H1 (cell line): ENCODE results near the gene SMIM44. TPM values are rescaled to one million over a fixed set of nuclear protein-coding genes. Genes with fewer than 3 reads are reported as not detected.

Source experiments
- ASH2L ChIP-seq: fragments of 200-600, 300-600 bp; sonication (generic); IDR thresholded peaks from one replicate; pipeline ENCODE4 v1.7.1; 2017; ENCODE audit warnings: low read length
- BCL11A ChIP-seq, 2 experiments: IDR thresholded peaks; one replicate each; pipeline ENCODE4 v1.6.1; 2011; ENCODE audit warnings: low read depth in 2 of 2, low read length in 2 of 2, mild to moderate bottlenecking in 2 of 2
- CBX5 ChIP-seq: fragments of 300-800, 300-1000 bp; sonication (generic); IDR thresholded peaks from 2 replicates; pipeline ENCODE4 v1.7.1; 2016; ENCODE audit warnings: antibody characterized with exemption, low read length, low read depth
- CBX8 ChIP-seq: fragments of 300-800, 300-1000 bp; sonication (generic); IDR thresholded peaks from 2 replicates; pipeline ENCODE4 v1.7.1; 2016; ENCODE audit warnings: low read depth, low read length, borderline replicate concordance
- CHD2 ChIP-seq: IDR thresholded peaks from 2 replicates; pipeline ENCODE4 v1.6.1; 2012; ENCODE audit warnings: low read length, improper control_type of control experiment
- EGR1 ChIP-seq: IDR thresholded peaks from 2 replicates; pipeline ENCODE4 v1.6.1; 2011; ENCODE audit warnings: low read depth, low read length, borderline replicate concordance
- EP300 ChIP-seq, 2 experiments: IDR thresholded peaks; 1 replicate in 1 of 2; 2 replicates in 1 of 2; pipeline ENCODE4 v1.6.1; 2011 to 2012; ENCODE audit warnings: low read depth in 2 of 2, low read length in 2 of 2, mild to moderate bottlenecking in 2 of 2, borderline replicate concordance in 1 of 2, inconsistent platforms in 1 of 2, moderate library complexity in 1 of 2
- HDAC6 ChIP-seq: IDR thresholded peaks from one replicate; pipeline ENCODE4 v1.7.1; 2012; ENCODE audit warnings: low read depth, mild to moderate bottlenecking, inconsistent platforms, low read length, moderate library complexity
- POLR2A ChIP-seq, 2 experiments: IDR thresholded peaks; 1 replicate in 1 of 2; 2 replicates in 1 of 2; pipeline ENCODE4 v1.6.1; 2011; ENCODE audit warnings: low read depth in 2 of 2, low read length in 2 of 2, mild to moderate bottlenecking in 2 of 2; ENCODE audit errors: control extremely low read depth in 1 of 2
- RAD21 ChIP-seq, 2 experiments: IDR thresholded peaks in 1 of 2; conservative IDR thresholded peaks in 1 of 2; 2 replicates each; pipeline ENCODE4 v1.6.1; 2011; ENCODE audit warnings: low read depth in 2 of 2, low read length in 2 of 2, improper control_type of control experiment in 1 of 2, inconsistent platforms in 1 of 2, mild to moderate bottlenecking in 1 of 2, moderate library complexity in 1 of 2
- SRF ChIP-seq: IDR thresholded peaks from 2 replicates; pipeline ENCODE4 v1.6.1; 2011; ENCODE audit warnings: mild to moderate bottlenecking, low read depth, low read length, moderate library complexity
- polyA plus RNA-seq, 7 experiments: library from polyadenylated mRNA; depleted of rRNA in 3 of 7; stranded (reverse) in 5 of 7; unstranded in 2 of 7; fragments of >200 nt in 5 of 7; fragments of 200-250 nt in 2 of 7; gene quantifications; 1 replicate in 5 of 7; 2 replicates in 1 of 7; 4 replicates in 1 of 7; pipeline versions ENCODE4 v1.2.1 to v1.2.3, GENCODE V29; 2011 to 2013; ENCODE audit warnings: missing spikeins in 2 of 7, mixed read lengths in 2 of 7
- total RNA-seq: library from RNA; stranded (reverse); fragmentation: NEBNext Ultra II Directional; extraction: Animal tissue kit (Norgen Biotek cat#: 25700); gene quantifications from 2 replicates; pipeline ENCODE4 v1.2.1, GENCODE V29; 2021
- TF ChIP-seq, protein P1 (sequence below): fragments of 300-600 bp; sonication (generic); IDR thresholded peaks from 2 replicates; pipeline ENCODE4 v1.7.1; 2012; ENCODE audit warnings: low read length, moderate library complexity, mild to moderate bottlenecking, inconsistent platforms; ENCODE audit not compliant: insufficient replicate concordance

The SMIM44 gene
- total and polyA plus RNA-seq, 2 of the 8 experiments (the other 6 are each of a cell fraction or from before 2014, with no cell fraction given) = not detected

DNA sequence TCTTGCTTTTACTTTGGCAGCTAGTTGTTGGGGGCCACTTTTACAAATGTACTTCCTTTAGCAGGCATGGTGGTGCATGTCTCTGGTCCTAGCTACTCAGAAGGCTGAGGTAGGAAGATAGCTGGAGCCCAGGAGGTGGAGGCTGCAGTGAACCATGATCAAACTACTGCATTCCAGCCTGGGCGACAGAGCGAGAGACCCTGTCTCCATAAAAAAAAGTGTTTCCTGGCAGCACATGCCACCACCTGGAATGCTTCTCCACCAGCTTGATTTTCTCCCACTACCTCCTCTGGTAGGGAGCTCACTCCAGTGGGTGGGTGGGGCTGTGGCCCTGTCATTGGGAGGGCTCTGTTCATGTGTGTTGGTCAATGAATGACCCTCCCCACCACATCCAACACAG, 35.4 kb upstream of the SMIM44 start (continued):
- TF ChIP-seq, protein P1, sequence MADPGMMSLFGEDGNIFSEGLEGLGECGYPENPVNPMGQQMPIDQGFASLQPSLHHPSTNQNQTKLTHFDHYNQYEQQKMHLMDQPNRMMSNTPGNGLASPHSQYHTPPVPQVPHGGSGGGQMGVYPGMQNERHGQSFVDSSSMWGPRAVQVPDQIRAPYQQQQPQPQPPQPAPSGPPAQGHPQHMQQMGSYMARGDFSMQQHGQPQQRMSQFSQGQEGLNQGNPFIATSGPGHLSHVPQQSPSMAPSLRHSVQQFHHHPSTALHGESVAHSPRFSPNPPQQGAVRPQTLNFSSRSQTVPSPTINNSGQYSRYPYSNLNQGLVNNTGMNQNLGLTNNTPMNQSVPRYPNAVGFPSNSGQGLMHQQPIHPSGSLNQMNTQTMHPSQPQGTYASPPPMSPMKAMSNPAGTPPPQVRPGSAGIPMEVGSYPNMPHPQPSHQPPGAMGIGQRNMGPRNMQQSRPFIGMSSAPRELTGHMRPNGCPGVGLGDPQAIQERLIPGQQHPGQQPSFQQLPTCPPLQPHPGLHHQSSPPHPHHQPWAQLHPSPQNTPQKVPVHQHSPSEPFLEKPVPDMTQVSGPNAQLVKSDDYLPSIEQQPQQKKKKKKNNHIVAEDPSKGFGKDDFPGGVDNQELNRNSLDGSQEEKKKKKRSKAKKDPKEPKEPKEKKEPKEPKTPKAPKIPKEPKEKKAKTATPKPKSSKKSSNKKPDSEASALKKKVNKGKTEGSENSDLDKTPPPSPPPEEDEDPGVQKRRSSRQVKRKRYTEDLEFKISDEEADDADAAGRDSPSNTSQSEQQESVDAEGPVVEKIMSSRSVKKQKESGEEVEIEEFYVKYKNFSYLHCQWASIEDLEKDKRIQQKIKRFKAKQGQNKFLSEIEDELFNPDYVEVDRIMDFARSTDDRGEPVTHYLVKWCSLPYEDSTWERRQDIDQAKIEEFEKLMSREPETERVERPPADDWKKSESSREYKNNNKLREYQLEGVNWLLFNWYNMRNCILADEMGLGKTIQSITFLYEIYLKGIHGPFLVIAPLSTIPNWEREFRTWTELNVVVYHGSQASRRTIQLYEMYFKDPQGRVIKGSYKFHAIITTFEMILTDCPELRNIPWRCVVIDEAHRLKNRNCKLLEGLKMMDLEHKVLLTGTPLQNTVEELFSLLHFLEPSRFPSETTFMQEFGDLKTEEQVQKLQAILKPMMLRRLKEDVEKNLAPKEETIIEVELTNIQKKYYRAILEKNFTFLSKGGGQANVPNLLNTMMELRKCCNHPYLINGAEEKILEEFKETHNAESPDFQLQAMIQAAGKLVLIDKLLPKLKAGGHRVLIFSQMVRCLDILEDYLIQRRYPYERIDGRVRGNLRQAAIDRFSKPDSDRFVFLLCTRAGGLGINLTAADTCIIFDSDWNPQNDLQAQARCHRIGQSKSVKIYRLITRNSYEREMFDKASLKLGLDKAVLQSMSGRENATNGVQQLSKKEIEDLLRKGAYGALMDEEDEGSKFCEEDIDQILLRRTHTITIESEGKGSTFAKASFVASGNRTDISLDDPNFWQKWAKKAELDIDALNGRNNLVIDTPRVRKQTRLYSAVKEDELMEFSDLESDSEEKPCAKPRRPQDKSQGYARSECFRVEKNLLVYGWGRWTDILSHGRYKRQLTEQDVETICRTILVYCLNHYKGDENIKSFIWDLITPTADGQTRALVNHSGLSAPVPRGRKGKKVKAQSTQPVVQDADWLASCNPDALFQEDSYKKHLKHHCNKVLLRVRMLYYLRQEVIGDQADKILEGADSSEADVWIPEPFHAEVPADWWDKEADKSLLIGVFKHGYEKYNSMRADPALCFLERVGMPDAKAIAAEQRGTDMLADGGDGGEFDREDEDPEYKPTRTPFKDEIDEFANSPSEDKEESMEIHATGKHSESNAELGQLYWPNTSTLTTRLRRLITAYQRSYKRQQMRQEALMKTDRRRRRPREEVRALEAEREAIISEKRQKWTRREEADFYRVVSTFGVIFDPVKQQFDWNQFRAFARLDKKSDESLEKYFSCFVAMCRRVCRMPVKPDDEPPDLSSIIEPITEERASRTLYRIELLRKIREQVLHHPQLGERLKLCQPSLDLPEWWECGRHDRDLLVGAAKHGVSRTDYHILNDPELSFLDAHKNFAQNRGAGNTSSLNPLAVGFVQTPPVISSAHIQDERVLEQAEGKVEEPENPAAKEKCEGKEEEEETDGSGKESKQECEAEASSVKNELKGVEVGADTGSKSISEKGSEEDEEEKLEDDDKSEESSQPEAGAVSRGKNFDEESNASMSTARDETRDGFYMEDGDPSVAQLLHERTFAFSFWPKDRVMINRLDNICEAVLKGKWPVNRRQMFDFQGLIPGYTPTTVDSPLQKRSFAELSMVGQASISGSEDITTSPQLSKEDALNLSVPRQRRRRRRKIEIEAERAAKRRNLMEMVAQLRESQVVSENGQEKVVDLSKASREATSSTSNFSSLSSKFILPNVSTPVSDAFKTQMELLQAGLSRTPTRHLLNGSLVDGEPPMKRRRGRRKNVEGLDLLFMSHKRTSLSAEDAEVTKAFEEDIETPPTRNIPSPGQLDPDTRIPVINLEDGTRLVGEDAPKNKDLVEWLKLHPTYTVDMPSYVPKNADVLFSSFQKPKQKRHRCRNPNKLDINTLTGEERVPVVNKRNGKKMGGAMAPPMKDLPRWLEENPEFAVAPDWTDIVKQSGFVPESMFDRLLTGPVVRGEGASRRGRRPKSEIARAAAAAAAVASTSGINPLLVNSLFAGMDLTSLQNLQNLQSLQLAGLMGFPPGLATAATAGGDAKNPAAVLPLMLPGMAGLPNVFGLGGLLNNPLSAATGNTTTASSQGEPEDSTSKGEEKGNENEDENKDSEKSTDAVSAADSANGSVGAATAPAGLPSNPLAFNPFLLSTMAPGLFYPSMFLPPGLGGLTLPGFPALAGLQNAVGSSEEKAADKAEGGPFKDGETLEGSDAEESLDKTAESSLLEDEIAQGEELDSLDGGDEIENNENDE = no peak
- TF ChIP-seq HDAC6 (no peak), RAD21 (IDR thresholded peaks at IDR 0.05 in 1 of 2, conservative IDR thresholded peaks at IDR 0.05 in 1 of 2; ENCODE audit: low read depth in 2 of 2, low read length in 2 of 2) (no peak), CHD2 (no peak), BCL11A (IDR thresholded peaks at IDR 0.05; ENCODE audit: low read depth in 2 of 2, low read length in 2 of 2) (no peak), SRF (no peak), EP300 (IDR thresholded peaks at IDR 0.05; ENCODE audit: borderline replicate concordance in 1 of 2, low read depth in 2 of 2, low read length in 2 of 2) (no peak), EGR1 (no peak), POLR2A (IDR thresholded peaks at IDR 0.05; ENCODE audit: control extremely low read depth in 1 of 2, low read depth in 2 of 2, low read length in 2 of 2) (no peak), CBX5 (no peak), CBX8 (no peak), ASH2L (no peak)
